HEK293 (cell line): ENCODE data around the gene CA6.
"Not testable (repeated sequence)": the region's sequence is repeated elsewhere in the genome, so short reads cannot be mapped to it uniquely, and the experiment has no call there.

Source experiments
- ZNF558 ChIP-seq: fragments of 450-650 bp; formaldehyde crosslinking; IDR thresholded peaks from 2 replicates; pipeline ENCODE4 v1.5.1; 2016; ENCODE audit warnings: missing biosample characterization, missing genetic modification characterization
- ZNF837 ChIP-seq: fragments of 450-650 bp; formaldehyde crosslinking; IDR thresholded peaks from 2 replicates; pipeline ENCODE4 v1.5.1; 2016; ENCODE audit warnings: missing biosample characterization, missing genetic modification characterization
- TF ChIP-seq, protein P1 (sequence below): fragments of 450-650 bp; formaldehyde crosslinking; IDR thresholded peaks from 2 replicates; pipeline ENCODE4 v1.5.1; 2016; ENCODE audit warnings: missing biosample characterization, missing genetic modification characterization

DNA sequence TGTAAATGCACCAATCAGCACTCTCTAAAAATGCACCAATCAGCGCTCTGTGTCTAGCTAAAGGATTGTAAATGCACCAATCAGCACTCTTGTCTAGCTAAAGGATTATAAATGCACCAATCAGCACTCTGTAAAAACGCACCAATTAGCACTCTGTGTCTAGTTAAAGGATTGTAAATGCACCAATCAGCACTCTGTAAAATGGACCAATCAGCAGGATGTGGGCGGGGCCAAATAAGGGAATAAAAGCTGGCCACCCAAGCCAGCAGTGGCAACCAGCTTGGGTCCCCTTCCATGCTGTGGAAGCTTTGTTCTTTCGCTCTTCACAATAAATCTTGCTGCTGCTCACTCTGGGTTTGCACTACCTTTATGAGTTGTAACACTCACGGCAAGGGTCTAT is 47.2 kb upstream of the CA6 start:
- not testable (repeated sequence) for TF ChIP-seq ZNF558, ZNF837 (tag by site-specific recombination)
- TF ChIP-seq, protein P1, sequence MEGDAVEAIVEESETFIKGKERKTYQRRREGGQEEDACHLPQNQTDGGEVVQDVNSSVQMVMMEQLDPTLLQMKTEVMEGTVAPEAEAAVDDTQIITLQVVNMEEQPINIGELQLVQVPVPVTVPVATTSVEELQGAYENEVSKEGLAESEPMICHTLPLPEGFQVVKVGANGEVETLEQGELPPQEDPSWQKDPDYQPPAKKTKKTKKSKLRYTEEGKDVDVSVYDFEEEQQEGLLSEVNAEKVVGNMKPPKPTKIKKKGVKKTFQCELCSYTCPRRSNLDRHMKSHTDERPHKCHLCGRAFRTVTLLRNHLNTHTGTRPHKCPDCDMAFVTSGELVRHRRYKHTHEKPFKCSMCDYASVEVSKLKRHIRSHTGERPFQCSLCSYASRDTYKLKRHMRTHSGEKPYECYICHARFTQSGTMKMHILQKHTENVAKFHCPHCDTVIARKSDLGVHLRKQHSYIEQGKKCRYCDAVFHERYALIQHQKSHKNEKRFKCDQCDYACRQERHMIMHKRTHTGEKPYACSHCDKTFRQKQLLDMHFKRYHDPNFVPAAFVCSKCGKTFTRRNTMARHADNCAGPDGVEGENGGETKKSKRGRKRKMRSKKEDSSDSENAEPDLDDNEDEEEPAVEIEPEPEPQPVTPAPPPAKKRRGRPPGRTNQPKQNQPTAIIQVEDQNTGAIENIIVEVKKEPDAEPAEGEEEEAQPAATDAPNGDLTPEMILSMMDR (tag by site-specific recombination) = not testable (repeated sequence)
